HFFc6 (cell line): ENCODE results near the gene ADD3. TPM values are rescaled to one million over a fixed set of nuclear protein-coding genes. Genes with fewer than 3 reads are reported as not detected.

Experiments used
- DNase-seq: peaks from one replicate; pipeline ENCODE4 v3.0.0-alpha.2; 2018
- H3K27ac Mint-ChIP-seq: 2 replicates; pipeline ENCODE4 v1.8.0; 2020; ENCODE audit warnings: mild to moderate bottlenecking, mixed read lengths
- H3K27me3 Mint-ChIP-seq: 2 replicates; pipeline ENCODE4 v1.8.0; 2021; ENCODE audit warnings: mild to moderate bottlenecking, moderate library complexity, mixed read lengths; ENCODE audit not compliant: insufficient read depth
- H3K36me3 Mint-ChIP-seq: 2 replicates; pipeline ENCODE4 v1.8.0; 2021; ENCODE audit warnings: low read depth, mixed read lengths
- H3K4me1 Mint-ChIP-seq: 2 replicates; pipeline ENCODE4 v1.8.0; 2020; ENCODE audit warnings: low read depth, mixed read lengths
- H3K4me3 Mint-ChIP-seq: 2 replicates; pipeline ENCODE4 v1.8.0; 2020; ENCODE audit warnings: mild to moderate bottlenecking, moderate library complexity, mixed read lengths
- H3K9me3 Mint-ChIP-seq: 2 replicates; pipeline ENCODE4 v1.8.0; 2020; ENCODE audit warnings: mild to moderate bottlenecking, mixed read lengths
- CTCF ChIP-seq: fragments of 200-600 bp; sonication (generic); IDR thresholded peaks from 2 replicates; pipeline ENCODE4 v1.5.0; 2021; ENCODE audit warnings: antibody characterized with exemption, mild to moderate bottlenecking
- total RNA-seq, 6 experiments: library from RNA; stranded (reverse); fragmentation: NEBNext Ultra II Directional; extraction: Animal tissue kit (Norgen Biotek cat#: 25700); gene quantifications; 2 replicates in 1 of 6; 3 replicates in 5 of 6; pipeline ENCODE4 v1.2.3, GENCODE V29; 2021

The ADD3 gene
- total RNA-seq, 6 experiments from 2014 or later: 46.4 to 57.4 (median 51.5) TPM

GRCh38 chr10:110017907-110018306 is 10.1 kb downstream of the ADD3 start:
- H3K4me1 Mint-ChIP-seq: peaks cover 54% of the 10 kb centered on the region
- H3K9me3 Mint-ChIP-seq: no peaks in the 10 kb centered on the region
- H3K27me3 Mint-ChIP-seq: no peaks in the 10 kb centered on the region; the same call in 1 of the 2 replicates
- H3K36me3 Mint-ChIP-seq: no peaks in the 10 kb centered on the region; the same call in 1 of the 2 replicates
- no peak for TF ChIP-seq CTCF
- H3K27ac Mint-ChIP-seq: no peak overlapping the region
- H3K4me3 Mint-ChIP-seq: no peak overlapping the region
- peak; percentile 17 for DNase-seq

GRCh38 chr10:110020265-110020664 is 12.5 kb downstream of the ADD3 start:
- no peak overlapping the region for H3K4me3 Mint-ChIP-seq
- H3K27me3 Mint-ChIP-seq: no peaks in the 10 kb centered on the region; the same call in none of the 2 replicates
- no peak for TF ChIP-seq CTCF
- no peak for DNase-seq
- no peaks in the 10 kb centered on the region; the same call in 1 of the 2 replicates for H3K36me3 Mint-ChIP-seq
- H3K9me3 Mint-ChIP-seq: no peaks in the 10 kb centered on the region
- H3K27ac Mint-ChIP-seq: no peak overlapping the region
- H3K4me1 Mint-ChIP-seq: peaks cover 41% of the 10 kb centered on the region

GRCh38 chr10:110022716-110023504 is 15.1 kb downstream of the ADD3 start:
- Mint-ChIP-seq H3K27ac (no peak overlapping the region), H3K4me3 (no peak overlapping the region), H3K9me3 (no peaks in the 10 kb centered on the region), H3K36me3 (no peaks in the 10 kb centered on the region; the same call in 1 of the 2 replicates), H3K4me1 (peaks cover 18% of the 10 kb centered on the region), H3K27me3 (no peaks in the 10 kb centered on the region; the same call in none of the 2 replicates)
- no peak for DNase-seq
- no peak for TF ChIP-seq CTCF

- no peaks in the 10 kb centered on the region; the same call in 1 of the 2 replicates for H3K36me3 Mint-ChIP-seq
- H3K4me3 Mint-ChIP-seq: no peak overlapping the region
- no peak overlapping the region for H3K27ac Mint-ChIP-seq
- DNase-seq: no peak
- no peak for TF ChIP-seq CTCF
- H3K9me3 Mint-ChIP-seq: no peaks in the 10 kb centered on the region
- peaks cover 13% of the 10 kb centered on the region for H3K4me1 Mint-ChIP-seq
- no peaks in the 10 kb centered on the region; the same call in none of the 2 replicates for H3K27me3 Mint-ChIP-seq
Observed at GRCh38 chr10:110023785-110024465, 16.1 kb downstream of the ADD3 start.

GRCh38 chr10:110029450-110029849 is 21.7 kb downstream of the ADD3 start:
- Mint-ChIP-seq H3K4me3 (no peak overlapping the region), H3K27me3 (no peaks in the 10 kb centered on the region), H3K4me1 (peaks cover 26% of the 10 kb centered on the region), H3K36me3 (no peaks in the 10 kb centered on the region), H3K9me3 (no peaks in the 10 kb centered on the region), H3K27ac (no peak overlapping the region)
- DNase-seq: no peak
- no peak for TF ChIP-seq CTCF
